ENCODE data around the gene PEX16.

GRCh38 chr11:45900916-45901617 lies 16.6 kb downstream of the PEX16 start:
- TF ChIP-seq YY1 (IDR thresholded peaks at IDR 0.05; ENCODE audit: low read depth), result no peak
- no peak for TF ChIP-seq MAX (IDR thresholded peaks at IDR 0.05)
- no peak for TF ChIP-seq TEAD4 (IDR thresholded peaks at IDR 0.05)
- no peak for TF ChIP-seq RAD21 (IDR thresholded peaks at IDR 0.05; ENCODE audit: low read depth)
- TF ChIP-seq REST (IDR thresholded peaks at IDR 0.05; ENCODE audit: low read depth), result no peak
- TF ChIP-seq TAF1 (IDR thresholded peaks at IDR 0.05; ENCODE audit: low read depth), result no peak
- TF ChIP-seq TCF12 (IDR thresholded peaks at IDR 0.05; ENCODE audit: low read depth), result no peak
- TF ChIP-seq EP300 (IDR thresholded peaks at IDR 0.05; ENCODE audit: borderline replicate concordance), result no peak
- TF ChIP-seq ZBTB7A (IDR thresholded peaks at IDR 0.05; ENCODE audit: low read depth), result no peak
- no peak for TF ChIP-seq NFIC (IDR thresholded peaks at IDR 0.05)
